K562 (cell line): Measurements from ENCODE around the gene MAD2L1BP. TPM values are rescaled to one million over a fixed set of nuclear protein-coding genes. Genes with fewer than 3 reads are reported as not detected.
A peak's percentile ranks its signal among the peaks of the same experiment; 100 is the strongest.

Experiments
- ELF1 ChIP-seq: fragments of 200-800 bp; sonication (Bioruptor generic); IDR thresholded peaks from 2 replicates; pipeline ENCODE4 v1.6.1; 2016; ENCODE audit warnings: missing genetic modification characterization, missing compliant biosample characterization
- TOE1 ChIP-seq, 2 experiments: fragments of 450-650 bp in 1 of 2; sonication (generic) in 1 of 2; formaldehyde crosslinking in 1 of 2; IDR thresholded peaks; 2 replicates each; pipeline versions ENCODE4 v1.7.1 to v1.8.0; 2016 to 2022; ENCODE audit warnings: borderline replicate concordance in 2 of 2, mild to moderate bottlenecking in 2 of 2, antibody characterized with exemption in 1 of 2, inconsistent platforms in 1 of 2, low read depth in 1 of 2, missing genetic modification reagents in 1 of 2, moderate library complexity in 1 of 2
- ZNF12 ChIP-seq: sonication (generic); formaldehyde crosslinking; IDR thresholded peaks from 2 replicates; pipeline ENCODE4 v1.4.0; 2020; ENCODE audit warnings: mild to moderate bottlenecking, missing genetic modification reagents
- ZNF444 ChIP-seq: fragments of 250-450 bp; sonication (Bioruptor Pico); IDR thresholded peaks from 2 replicates; pipeline ENCODE4 v1.4.0; 2020; ENCODE audit warnings: mild to moderate bottlenecking, moderate library complexity
- ZNF589 ChIP-seq: fragments of 200-800 bp; sonication (Bioruptor generic); IDR thresholded peaks from 2 replicates; pipeline ENCODE4 v1.6.1; 2016; ENCODE audit warnings: low read depth, missing genetic modification characterization, missing compliant biosample characterization
- polyA plus RNA-seq, 8 experiments: library from polyadenylated mRNA; depleted of rRNA in 4 of 8; stranded (reverse) in 5 of 8; unstranded in 3 of 8; fragments of >200 nt; fragmentation: Nextera tagmentation in 2 of 8; fragmentation: Illumina TruSeq in 1 of 8; extraction: Ambion mirVana in 2 of 8; extraction: Trizol in 1 of 8; gene quantifications; 2 replicates each; pipeline versions ENCODE4 v1.2.1 to v1.2.3, GENCODE V29; 2011 to 2014; ENCODE audit warnings: inconsistent platforms in 1 of 8, missing spikeins in 1 of 8
- total RNA-seq, 7 experiments: library from RNA; depleted of rRNA in 6 of 7; stranded (reverse); fragments of >200 nt in 6 of 7; fragmentation: Illumina TruSeq in 2 of 7; extraction: Trizol in 2 of 7; gene quantifications; 2 replicates each; pipeline versions ENCODE4 v1.2.1 to v1.2.3, GENCODE V29; 2011 to 2021; ENCODE audit warnings: low replicate concordance in 1 of 7
- TF ChIP-seq, protein P1 (sequence below): fragments of 450-650 bp; IDR thresholded peaks from 2 replicates; pipeline ENCODE4 v1.6.1; 2016; ENCODE audit warnings: low read depth
- TF ChIP-seq, protein P2 (sequence below): fragments of 450-650 bp; formaldehyde crosslinking; IDR thresholded peaks from 2 replicates; pipeline ENCODE4 v1.4.0; 2020; ENCODE audit warnings: mild to moderate bottlenecking, moderate library complexity
- TF ChIP-seq, protein P3 (sequence below): IDR thresholded peaks from 2 replicates; pipeline ENCODE4 v1.6.1; 2016; ENCODE audit warnings: missing genetic modification characterization, missing compliant biosample characterization
- TF ChIP-seq, protein P4 (sequence below): fragments of 450-650 bp; IDR thresholded peaks from 2 replicates; pipeline ENCODE4 v1.6.1; 2017; ENCODE audit warnings: antibody characterized with exemption

MAD2L1BP gene
- total and polyA plus RNA-seq, 9 of the 15 experiments (the other 6 are each of a cell fraction or from before 2014, with no cell fraction given), result 69.7 to 321 (median 111) TPM

- TF ChIP-seq, protein P1, sequence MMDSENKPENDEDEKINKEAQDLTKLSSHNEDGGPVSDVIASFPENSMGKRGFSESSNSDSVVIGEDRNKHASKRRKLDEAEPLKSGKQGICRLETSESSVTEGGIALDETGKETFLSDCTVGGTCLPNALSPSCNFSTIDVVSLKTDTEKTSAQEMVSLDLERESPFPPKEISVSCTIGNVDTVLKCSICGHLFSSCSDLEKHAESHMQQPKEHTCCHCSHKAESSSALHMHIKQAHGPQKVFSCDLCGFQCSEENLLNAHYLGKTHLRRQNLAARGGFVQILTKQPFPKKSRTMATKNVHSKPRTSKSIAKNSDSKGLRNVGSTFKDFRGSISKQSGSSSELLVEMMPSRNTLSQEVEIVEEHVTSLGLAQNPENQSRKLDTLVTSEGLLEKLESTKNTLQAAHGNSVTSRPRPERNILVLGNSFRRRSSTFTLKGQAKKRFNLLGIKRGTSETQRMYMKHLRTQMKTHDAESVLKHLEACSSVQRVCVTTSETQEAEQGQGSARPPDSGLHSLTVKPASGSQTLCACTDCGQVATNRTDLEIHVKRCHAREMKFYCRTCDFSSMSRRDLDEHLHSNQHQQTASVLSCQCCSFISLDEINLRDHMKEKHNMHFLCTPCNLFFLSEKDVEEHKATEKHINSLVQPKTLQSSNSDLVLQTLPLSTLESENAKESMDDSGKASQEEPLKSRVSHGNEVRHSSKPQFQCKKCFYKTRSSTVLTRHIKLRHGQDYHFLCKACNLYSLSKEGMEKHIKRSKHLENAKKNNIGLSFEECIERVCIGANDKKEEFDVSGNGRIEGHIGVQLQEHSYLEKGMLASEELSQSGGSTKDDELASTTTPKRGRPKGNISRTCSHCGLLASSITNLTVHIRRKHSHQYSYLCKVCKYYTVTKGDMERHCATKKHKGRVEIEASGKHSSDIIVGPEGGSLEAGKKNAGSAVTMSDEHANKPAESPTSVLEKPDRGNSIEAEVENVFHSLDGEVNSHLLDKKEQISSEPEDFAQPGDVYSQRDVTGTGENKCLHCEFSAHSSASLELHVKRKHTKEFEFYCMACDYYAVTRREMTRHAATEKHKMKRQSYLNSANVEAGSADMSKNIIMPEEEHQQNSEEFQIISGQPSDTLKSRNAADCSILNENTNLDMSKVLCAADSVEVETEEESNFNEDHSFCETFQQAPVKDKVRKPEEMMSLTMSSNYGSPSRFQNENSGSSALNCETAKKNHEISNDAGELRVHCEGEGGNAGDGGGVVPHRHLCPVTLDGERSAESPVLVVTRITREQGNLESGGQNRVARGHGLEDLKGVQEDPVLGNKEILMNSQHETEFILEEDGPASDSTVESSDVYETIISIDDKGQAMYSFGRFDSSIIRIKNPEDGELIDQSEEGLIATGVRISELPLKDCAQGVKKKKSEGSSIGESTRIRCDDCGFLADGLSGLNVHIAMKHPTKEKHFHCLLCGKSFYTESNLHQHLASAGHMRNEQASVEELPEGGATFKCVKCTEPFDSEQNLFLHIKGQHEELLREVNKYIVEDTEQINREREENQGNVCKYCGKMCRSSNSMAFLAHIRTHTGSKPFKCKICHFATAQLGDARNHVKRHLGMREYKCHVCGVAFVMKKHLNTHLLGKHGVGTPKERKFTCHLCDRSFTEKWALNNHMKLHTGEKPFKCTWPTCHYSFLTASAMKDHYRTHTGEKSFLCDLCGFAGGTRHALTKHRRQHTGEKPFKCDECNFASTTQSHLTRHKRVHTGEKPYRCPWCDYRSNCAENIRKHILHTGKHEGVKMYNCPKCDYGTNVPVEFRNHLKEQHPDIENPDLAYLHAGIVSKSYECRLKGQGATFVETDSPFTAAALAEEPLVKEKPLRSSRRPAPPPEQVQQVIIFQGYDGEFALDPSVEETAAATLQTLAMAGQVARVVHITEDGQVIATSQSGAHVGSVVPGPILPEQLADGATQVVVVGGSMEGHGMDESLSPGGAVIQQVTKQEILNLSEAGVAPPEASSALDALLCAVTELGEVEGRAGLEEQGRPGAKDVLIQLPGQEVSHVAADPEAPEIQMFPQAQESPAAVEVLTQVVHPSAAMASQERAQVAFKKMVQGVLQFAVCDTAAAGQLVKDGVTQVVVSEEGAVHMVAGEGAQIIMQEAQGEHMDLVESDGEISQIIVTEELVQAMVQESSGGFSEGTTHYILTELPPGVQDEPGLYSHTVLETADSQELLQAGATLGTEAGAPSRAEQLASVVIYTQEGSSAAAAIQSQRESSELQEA, result no peak
- TF ChIP-seq ZNF444 (CRISPR knock-in tag), result no peak
- TF ChIP-seq ELF1, result peak; percentile 95
- TF ChIP-seq, protein P2, sequence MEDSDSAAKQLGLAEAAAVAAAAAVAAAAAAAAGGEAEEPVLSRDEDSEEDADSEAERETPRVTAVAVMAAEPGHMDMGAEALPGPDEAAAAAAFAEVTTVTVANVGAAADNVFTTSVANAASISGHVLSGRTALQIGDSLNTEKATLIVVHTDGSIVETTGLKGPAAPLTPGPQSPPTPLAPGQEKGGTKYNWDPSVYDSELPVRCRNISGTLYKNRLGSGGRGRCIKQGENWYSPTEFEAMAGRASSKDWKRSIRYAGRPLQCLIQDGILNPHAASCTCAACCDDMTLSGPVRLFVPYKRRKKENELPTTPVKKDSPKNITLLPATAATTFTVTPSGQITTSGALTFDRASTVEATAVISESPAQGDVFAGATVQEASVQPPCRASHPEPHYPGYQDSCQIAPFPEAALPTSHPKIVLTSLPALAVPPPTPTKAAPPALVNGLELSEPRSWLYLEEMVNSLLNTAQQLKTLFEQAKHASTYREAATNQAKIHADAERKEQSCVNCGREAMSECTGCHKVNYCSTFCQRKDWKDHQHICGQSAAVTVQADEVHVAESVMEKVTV, result no peak
- peak; percentile 86; the same call in 1 of the 2 replicates for TF ChIP-seq ZNF589
- TF ChIP-seq TOE1 (IDR thresholded peaks at IDR 0.05; ENCODE audit: borderline replicate concordance), result peak; percentile 55; the same call in 1 of the 2 replicates
- TF ChIP-seq TOE1 (CRISPR knock-in tag; IDR thresholded peaks at IDR 0.05; ENCODE audit: borderline replicate concordance, low read depth), result peak; percentile 91; the same call in 1 of the 2 replicates
- TF ChIP-seq ZNF12, result peak; percentile 69; the same call in 1 of the 2 replicates
- TF ChIP-seq, protein P3, sequence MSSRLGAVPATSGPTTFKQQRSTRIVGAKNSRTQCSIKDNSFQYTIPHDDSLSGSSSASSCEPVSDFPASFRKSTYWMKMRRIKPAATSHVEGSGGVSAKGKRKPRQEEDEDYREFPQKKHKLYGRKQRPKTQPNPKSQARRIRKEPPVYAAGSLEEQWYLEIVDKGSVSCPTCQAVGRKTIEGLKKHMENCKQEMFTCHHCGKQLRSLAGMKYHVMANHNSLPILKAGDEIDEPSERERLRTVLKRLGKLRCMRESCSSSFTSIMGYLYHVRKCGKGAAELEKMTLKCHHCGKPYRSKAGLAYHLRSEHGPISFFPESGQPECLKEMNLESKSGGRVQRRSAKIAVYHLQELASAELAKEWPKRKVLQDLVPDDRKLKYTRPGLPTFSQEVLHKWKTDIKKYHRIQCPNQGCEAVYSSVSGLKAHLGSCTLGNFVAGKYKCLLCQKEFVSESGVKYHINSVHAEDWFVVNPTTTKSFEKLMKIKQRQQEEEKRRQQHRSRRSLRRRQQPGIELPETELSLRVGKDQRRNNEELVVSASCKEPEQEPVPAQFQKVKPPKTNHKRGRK, result no peak
- TF ChIP-seq, protein P4, sequence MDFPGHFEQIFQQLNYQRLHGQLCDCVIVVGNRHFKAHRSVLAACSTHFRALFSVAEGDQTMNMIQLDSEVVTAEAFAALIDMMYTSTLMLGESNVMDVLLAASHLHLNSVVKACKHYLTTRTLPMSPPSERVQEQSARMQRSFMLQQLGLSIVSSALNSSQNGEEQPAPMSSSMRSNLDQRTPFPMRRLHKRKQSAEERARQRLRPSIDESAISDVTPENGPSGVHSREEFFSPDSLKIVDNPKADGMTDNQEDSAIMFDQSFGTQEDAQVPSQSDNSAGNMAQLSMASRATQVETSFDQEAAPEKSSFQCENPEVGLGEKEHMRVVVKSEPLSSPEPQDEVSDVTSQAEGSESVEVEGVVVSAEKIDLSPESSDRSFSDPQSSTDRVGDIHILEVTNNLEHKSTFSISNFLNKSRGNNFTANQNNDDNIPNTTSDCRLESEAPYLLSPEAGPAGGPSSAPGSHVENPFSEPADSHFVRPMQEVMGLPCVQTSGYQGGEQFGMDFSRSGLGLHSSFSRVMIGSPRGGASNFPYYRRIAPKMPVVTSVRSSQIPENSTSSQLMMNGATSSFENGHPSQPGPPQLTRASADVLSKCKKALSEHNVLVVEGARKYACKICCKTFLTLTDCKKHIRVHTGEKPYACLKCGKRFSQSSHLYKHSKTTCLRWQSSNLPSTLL, result no peak
Measured at GRCh38 chr6:43635387-43636307, at the start of gene MAD2L1BP (continued).
